HEK293T (cell line): Measurements from ENCODE around the gene TTC12.

Experiments used
- ARNT ChIP-seq: fragments of 450-650 bp; IDR thresholded peaks from 2 replicates; pipeline ENCODE4 v1.6.1; 2017; ENCODE audit warnings: mild to moderate bottlenecking
- BHLHE40 ChIP-seq: fragments of 450-650 bp; IDR thresholded peaks from 2 replicates; pipeline ENCODE4 v1.6.1; 2016; ENCODE audit warnings: mild to moderate bottlenecking, moderate library complexity, borderline replicate concordance
- CTBP1 ChIP-seq: fragments of 450-650 bp; IDR thresholded peaks from 2 replicates; pipeline ENCODE4 v1.6.1; 2016; ENCODE audit warnings: borderline replicate concordance
- ELF4 ChIP-seq: fragments of 450-650 bp; IDR thresholded peaks from 2 replicates; pipeline ENCODE4 v1.6.1; 2017; ENCODE audit warnings: antibody characterized with exemption
- FOXA1 ChIP-seq: fragments of 450-650 bp; IDR thresholded peaks from 2 replicates; pipeline ENCODE4 v1.6.1; 2016; ENCODE audit warnings: mild to moderate bottlenecking
- FOXK2 ChIP-seq: fragments of 450-650 bp; IDR thresholded peaks from 2 replicates; pipeline ENCODE4 v1.6.1; 2016; ENCODE audit warnings: mild to moderate bottlenecking
- FOXM1 ChIP-seq: fragments of 450-650 bp; IDR thresholded peaks from 2 replicates; pipeline ENCODE4 v1.6.1; 2017; ENCODE audit warnings: mild to moderate bottlenecking, borderline replicate concordance
- HDGF ChIP-seq: fragments of 450-650 bp; IDR thresholded peaks from 2 replicates; pipeline ENCODE4 v1.6.1; 2017; ENCODE audit warnings: antibody characterized with exemption, borderline replicate concordance
- LEF1 ChIP-seq: fragments of 450-650 bp; IDR thresholded peaks from 2 replicates; pipeline ENCODE4 v1.6.1; 2017; ENCODE audit warnings: mild to moderate bottlenecking, borderline replicate concordance
- SP1 ChIP-seq: fragments of 450-650 bp; IDR thresholded peaks from 2 replicates; pipeline ENCODE4 v1.6.1; 2017
- SUZ12 ChIP-seq: fragments of 450-650 bp; IDR thresholded peaks from 2 replicates; pipeline ENCODE4 v1.6.1; 2016; ENCODE audit warnings: mild to moderate bottlenecking
- TARDBP ChIP-seq: fragments of 450-650 bp; IDR thresholded peaks from 2 replicates; pipeline ENCODE4 v1.6.1; 2016
- ZNF384 ChIP-seq: fragments of 450-650 bp; IDR thresholded peaks from 2 replicates; pipeline ENCODE4 v1.6.1; 2016
- TF ChIP-seq, protein P1 (sequence below): fragments of 450-650 bp; IDR thresholded peaks from 2 replicates; pipeline ENCODE4 v1.6.1; 2016

DNA sequence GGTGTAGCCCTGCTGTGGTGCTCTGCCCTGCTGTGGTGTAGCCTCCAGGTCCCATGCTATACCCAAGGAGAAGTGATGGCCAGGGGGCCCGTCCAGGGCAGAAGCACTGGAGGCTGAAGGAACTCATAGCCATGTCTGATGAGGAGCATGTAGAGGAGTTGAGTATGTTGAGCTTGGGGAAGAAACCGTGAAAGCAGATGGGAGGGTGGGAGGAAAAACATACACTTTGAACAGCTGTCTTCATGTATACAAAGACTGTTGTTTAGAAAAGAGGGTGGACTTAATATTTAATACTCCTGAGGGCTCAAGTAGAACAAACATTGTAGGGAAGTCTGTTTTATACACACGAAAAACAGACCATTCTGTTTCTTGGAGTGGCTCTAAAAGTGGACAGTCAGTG, 26.6 kb upstream of the TTC12 start:
- TF ChIP-seq SP1 (no peak), ARNT (no peak), FOXM1 (no peak), FOXK2 (no peak), ELF4 (no peak), SUZ12 (no peak), BHLHE40 (no peak), LEF1 (no peak), HDGF (no peak), CTBP1 (no peak), TARDBP (no peak), ZNF384 (no peak), FOXA1 (no peak)
- TF ChIP-seq, protein P1, sequence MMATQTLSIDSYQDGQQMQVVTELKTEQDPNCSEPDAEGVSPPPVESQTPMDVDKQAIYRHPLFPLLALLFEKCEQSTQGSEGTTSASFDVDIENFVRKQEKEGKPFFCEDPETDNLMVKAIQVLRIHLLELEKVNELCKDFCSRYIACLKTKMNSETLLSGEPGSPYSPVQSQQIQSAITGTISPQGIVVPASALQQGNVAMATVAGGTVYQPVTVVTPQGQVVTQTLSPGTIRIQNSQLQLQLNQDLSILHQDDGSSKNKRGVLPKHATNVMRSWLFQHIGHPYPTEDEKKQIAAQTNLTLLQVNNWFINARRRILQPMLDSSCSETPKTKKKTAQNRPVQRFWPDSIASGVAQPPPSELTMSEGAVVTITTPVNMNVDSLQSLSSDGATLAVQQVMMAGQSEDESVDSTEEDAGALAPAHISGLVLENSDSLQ, result no peak
